HL-60 (cell line): ENCODE data around the gene LHX4.

Source experiments
- CTCF ChIP-seq: IDR thresholded peaks from one replicate; pipeline ENCODE4 v1.5.1; 2011; ENCODE audit warnings: low read length, control low read depth, inconsistent platforms; ENCODE audit not compliant: insufficient read depth
- POLR2AphosphoS5 ChIP-seq: IDR thresholded peaks from 2 replicates; pipeline ENCODE4 v1.6.1; 2012; ENCODE audit warnings: low read depth
- REST ChIP-seq: IDR thresholded peaks from 2 replicates; pipeline ENCODE4 v1.6.1; 2012; ENCODE audit warnings: low read depth; ENCODE audit not compliant: insufficient replicate concordance

GRCh38 chr1:180181996-180182642 lies 47.9 kb upstream of the LHX4 start:
- TF ChIP-seq CTCF, result no peak
- no peak for TF ChIP-seq REST
- TF ChIP-seq POLR2AphosphoS5, result no peak
